ENCODE measurements around the gene CELF6. TPM values are rescaled to one million over a fixed set of nuclear protein-coding genes. Genes with fewer than 3 reads are reported as not detected.

CELF6 gene
- total RNA-seq, 1 donor from 2014 or later, result under 0.01 TPM

- FAIRE-seq (no peak), DNase-seq (ENCODE audit: low read depth) (peak; percentile 13)
- H3K4me3 ChIP-seq (ENCODE audit: low read depth, low read length), result peak overlapping the region; percentile 53
- TF ChIP-seq, protein P1, sequence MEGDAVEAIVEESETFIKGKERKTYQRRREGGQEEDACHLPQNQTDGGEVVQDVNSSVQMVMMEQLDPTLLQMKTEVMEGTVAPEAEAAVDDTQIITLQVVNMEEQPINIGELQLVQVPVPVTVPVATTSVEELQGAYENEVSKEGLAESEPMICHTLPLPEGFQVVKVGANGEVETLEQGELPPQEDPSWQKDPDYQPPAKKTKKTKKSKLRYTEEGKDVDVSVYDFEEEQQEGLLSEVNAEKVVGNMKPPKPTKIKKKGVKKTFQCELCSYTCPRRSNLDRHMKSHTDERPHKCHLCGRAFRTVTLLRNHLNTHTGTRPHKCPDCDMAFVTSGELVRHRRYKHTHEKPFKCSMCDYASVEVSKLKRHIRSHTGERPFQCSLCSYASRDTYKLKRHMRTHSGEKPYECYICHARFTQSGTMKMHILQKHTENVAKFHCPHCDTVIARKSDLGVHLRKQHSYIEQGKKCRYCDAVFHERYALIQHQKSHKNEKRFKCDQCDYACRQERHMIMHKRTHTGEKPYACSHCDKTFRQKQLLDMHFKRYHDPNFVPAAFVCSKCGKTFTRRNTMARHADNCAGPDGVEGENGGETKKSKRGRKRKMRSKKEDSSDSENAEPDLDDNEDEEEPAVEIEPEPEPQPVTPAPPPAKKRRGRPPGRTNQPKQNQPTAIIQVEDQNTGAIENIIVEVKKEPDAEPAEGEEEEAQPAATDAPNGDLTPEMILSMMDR (IDR thresholded peaks at IDR 0.05; ENCODE audit: insufficient read depth, low read length, severe bottlenecking), result no peak
- peaks cover 4% of the 10 kb centered on the region for H3K27me3 ChIP-seq (ENCODE audit: control insufficient read depth, insufficient read depth, low read length)
- no peaks in the 10 kb centered on the region for H3K36me3 ChIP-seq (ENCODE audit: control insufficient read depth, insufficient read depth, low read length)
Observed at GRCh38 chr15:72319360-72319984, 485 bp downstream of the CELF6 start.

DNA sequence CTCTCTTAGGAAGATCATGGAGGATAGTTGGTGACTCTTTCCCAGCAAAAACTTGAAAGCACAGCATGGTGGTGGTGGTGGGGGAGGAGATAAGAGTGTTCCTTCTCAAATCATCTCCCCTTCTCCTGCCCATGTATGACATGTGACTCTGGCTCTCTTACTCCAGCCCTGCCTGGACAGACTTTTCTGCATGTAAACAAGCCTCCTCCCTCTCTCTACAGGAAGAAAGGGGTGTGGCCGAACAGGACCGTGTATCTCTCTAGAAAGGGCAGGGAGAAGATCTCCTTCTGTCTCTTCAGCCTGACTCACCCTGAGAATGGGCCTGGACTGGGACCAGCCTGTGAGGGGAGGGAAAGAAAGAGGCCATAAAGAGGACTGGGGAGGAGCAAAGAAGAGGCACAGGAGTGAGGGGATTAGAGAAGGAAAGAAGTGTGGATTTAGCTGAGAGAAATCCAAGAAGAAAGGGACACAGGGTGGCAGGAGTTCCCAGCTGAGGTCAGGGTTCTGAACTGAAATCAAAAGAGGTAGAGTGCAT is 1.5 kb downstream of the CELF6 start:
- DNase-seq (ENCODE audit: low read depth), result no peak
- FAIRE-seq, result no peak
- TF ChIP-seq, protein P1 (IDR thresholded peaks at IDR 0.05; ENCODE audit: insufficient read depth, low read length, severe bottlenecking), result no peak
- H3K4me3 ChIP-seq (ENCODE audit: low read depth, low read length), result no peak overlapping the region
- H3K27me3 ChIP-seq (ENCODE audit: control insufficient read depth, insufficient read depth, low read length), result peaks cover 4% of the 10 kb centered on the region
- H3K36me3 ChIP-seq (ENCODE audit: control insufficient read depth, insufficient read depth, low read length), result no peaks in the 10 kb centered on the region

DNA sequence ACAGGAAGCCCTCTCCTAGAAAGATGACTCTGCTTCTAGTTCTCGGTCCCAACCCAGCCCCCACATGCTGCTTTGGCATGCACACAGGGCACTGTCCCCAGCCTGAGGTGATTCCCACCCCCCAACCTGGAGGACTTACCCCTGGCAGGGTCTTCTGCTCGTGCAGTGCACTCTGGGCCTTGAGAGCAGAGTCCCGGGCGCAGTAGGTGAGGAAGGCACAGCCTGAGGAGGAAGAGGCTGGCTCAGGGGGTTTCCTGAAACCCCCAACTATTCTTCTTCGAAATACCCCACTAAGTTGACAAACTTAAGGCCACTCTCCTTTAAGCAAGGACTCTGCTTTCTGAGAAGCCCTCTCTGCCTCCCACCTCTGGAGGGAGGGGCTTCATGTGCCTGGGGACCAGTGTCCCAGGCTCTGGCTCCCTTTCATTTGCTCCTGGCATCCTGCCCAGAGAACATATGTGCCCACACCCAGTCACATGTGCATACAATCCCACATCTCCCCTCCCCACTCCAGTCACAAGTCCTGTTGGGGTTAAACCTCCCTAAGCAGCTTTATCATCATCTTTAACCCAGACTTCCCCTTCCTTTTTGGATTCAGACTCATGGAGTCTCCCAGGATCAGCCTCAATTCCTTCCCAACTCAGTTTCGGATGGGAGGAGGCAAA is 4.1 kb downstream of the CELF6 start:
- Histone ChIP-seq H3K4me3 (ENCODE audit: low read depth, low read length) (no peak overlapping the region), H3K36me3 (ENCODE audit: control insufficient read depth, insufficient read depth, low read length) (no peaks in the 10 kb centered on the region), H3K27me3 (ENCODE audit: control insufficient read depth, insufficient read depth, low read length) (peaks cover 4% of the 10 kb centered on the region)
- DNase-seq (ENCODE audit: low read depth) (no peak), FAIRE-seq (no peak)
- TF ChIP-seq, protein P1 (IDR thresholded peaks at IDR 0.05; ENCODE audit: insufficient read depth, low read length, severe bottlenecking), result no peak

DNA sequence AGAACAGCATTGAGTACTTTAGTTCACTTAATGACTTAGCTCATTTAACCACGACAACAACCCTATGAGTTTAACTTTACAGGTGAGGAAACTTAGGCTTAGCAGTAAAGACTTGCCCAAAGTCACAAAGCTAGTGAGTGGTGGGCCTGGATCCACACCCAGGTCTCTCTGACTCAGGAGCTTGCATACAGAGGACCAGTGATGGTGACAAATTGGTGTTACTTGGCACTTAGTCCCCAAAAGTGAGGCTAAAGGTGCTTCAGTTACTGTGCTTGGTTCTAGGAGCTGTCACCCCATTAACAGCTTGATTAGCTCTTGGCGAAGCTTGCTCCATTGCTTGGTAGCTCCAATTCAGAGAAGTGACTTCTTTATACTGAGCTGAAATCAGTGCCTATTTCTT is 6.1 kb downstream of the CELF6 start:
- FAIRE-seq, result no peak
- Histone ChIP-seq H3K4me3 (ENCODE audit: low read depth, low read length) (no peak overlapping the region), H3K27me3 (ENCODE audit: control insufficient read depth, insufficient read depth, low read length) (peaks cover 4% of the 10 kb centered on the region), H3K36me3 (ENCODE audit: control insufficient read depth, insufficient read depth, low read length) (no peaks in the 10 kb centered on the region)
- TF ChIP-seq, protein P1 (IDR thresholded peaks at IDR 0.05; ENCODE audit: insufficient read depth, low read length, severe bottlenecking), result no peak
- no peak for DNase-seq (ENCODE audit: low read depth)

- Histone ChIP-seq H3K36me3 (ENCODE audit: control insufficient read depth, insufficient read depth, low read length) (no peaks in the 10 kb centered on the region), H3K4me3 (ENCODE audit: low read depth, low read length) (no peak overlapping the region), H3K27me3 (ENCODE audit: control insufficient read depth, insufficient read depth, low read length) (peaks cover 4% of the 10 kb centered on the region)
- FAIRE-seq (peak; percentile 32), DNase-seq (ENCODE audit: low read depth) (no peak)
- TF ChIP-seq, protein P1 (IDR thresholded peaks at IDR 0.05; ENCODE audit: insufficient read depth, low read length, severe bottlenecking), result no peak
Observed at GRCh38 chr15:72313448-72313840, 6.5 kb downstream of the CELF6 start.
